ENCODE measurements around the gene SKIC8. TPM values are rescaled to one million over a fixed set of nuclear protein-coding genes. Genes with fewer than 3 reads are reported as not detected.

SKIC8 gene
- total RNA-seq, 1 donor from 2014 or later = 49.0 TPM

DNA sequence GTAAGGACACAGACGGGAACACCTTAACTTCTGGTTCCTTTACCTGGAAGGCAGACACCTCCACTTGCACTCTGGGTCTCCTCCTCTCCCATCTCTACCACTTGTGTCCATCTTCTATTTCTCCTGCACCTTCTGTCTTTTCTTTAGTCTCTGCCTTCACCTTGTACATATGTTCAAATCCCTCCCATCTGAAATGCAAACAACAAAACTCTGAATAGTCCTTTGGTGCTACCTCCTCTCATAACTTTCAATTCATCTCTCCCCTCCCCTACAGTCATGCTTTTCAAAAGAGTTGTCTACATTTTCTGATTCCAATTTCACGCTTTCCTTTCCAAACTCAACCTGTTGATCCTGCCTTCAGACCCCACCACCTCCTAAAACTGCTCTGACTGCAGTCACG is 35.4 kb upstream of the SKIC8 start:
- no peak overlapping the region for H3K4me3 ChIP-seq (ENCODE audit: low read depth, low read length)
- H3K27me3 ChIP-seq (ENCODE audit: control insufficient read depth, insufficient read depth, low read length) = peaks cover 19% of the 10 kb centered on the region
- FAIRE-seq = no peak
- TF ChIP-seq, protein P1, sequence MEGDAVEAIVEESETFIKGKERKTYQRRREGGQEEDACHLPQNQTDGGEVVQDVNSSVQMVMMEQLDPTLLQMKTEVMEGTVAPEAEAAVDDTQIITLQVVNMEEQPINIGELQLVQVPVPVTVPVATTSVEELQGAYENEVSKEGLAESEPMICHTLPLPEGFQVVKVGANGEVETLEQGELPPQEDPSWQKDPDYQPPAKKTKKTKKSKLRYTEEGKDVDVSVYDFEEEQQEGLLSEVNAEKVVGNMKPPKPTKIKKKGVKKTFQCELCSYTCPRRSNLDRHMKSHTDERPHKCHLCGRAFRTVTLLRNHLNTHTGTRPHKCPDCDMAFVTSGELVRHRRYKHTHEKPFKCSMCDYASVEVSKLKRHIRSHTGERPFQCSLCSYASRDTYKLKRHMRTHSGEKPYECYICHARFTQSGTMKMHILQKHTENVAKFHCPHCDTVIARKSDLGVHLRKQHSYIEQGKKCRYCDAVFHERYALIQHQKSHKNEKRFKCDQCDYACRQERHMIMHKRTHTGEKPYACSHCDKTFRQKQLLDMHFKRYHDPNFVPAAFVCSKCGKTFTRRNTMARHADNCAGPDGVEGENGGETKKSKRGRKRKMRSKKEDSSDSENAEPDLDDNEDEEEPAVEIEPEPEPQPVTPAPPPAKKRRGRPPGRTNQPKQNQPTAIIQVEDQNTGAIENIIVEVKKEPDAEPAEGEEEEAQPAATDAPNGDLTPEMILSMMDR (IDR thresholded peaks at IDR 0.05; ENCODE audit: insufficient read depth, low read length, severe bottlenecking) = no peak
- H3K36me3 ChIP-seq (ENCODE audit: control insufficient read depth, insufficient read depth, low read length) = no peaks in the 10 kb centered on the region
- no peak for DNase-seq (ENCODE audit: low read depth)

DNA sequence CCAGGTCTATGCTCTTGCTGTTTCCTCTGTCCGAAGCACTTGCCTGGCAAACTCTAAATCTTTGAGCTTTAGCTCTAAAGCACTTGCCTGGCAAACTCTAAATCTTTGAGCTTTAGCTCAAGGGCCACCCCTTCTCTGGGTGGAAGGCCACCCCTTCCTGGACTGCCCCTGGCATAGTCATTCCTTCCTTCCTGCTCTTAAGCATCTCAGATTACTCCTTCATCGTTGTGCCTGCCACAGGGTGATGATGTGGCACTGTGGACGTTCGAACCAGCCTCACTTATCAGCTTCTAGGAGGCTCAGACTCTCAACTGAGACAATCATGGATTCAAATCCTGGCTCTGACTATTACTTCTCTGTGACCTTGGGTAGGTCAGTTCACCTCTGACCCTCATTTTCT is 30.2 kb upstream of the SKIC8 start:
- Histone ChIP-seq H3K36me3 (ENCODE audit: control insufficient read depth, insufficient read depth, low read length) (no peaks in the 10 kb centered on the region), H3K27me3 (ENCODE audit: control insufficient read depth, insufficient read depth, low read length) (no peaks in the 10 kb centered on the region), H3K4me3 (ENCODE audit: low read depth, low read length) (no peak overlapping the region)
- FAIRE-seq (no peak), DNase-seq (ENCODE audit: low read depth) (peak; percentile 32)
- TF ChIP-seq, protein P1 (IDR thresholded peaks at IDR 0.05; ENCODE audit: insufficient read depth, low read length, severe bottlenecking) = no peak

DNA sequence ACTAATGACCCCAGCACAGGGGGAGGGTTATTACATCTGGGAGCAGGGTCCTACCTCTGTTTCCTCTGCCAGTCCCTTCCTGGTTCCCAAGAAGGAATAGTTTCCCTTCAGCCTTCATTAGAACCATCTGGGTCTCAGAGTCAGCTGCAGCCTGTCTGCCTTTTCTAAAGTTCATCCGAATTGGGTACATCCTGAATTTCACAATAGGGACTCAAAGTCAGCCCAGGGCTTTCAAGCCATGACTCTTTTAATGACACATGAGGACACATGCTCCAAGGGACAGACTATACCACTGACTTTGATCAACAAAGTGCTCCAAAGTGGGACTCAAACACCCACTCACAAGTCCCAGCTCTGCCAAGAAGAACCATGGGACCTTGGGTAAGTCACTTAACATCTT is 28.1 kb upstream of the SKIC8 start:
- TF ChIP-seq, protein P1 (IDR thresholded peaks at IDR 0.05; ENCODE audit: insufficient read depth, low read length, severe bottlenecking) = no peak
- H3K36me3 ChIP-seq (ENCODE audit: control insufficient read depth, insufficient read depth, low read length) = no peaks in the 10 kb centered on the region
- no peaks in the 10 kb centered on the region for H3K27me3 ChIP-seq (ENCODE audit: control insufficient read depth, insufficient read depth, low read length)
- no peak for FAIRE-seq
- no peak for DNase-seq (ENCODE audit: low read depth)
- no peak overlapping the region for H3K4me3 ChIP-seq (ENCODE audit: low read depth, low read length)

DNA sequence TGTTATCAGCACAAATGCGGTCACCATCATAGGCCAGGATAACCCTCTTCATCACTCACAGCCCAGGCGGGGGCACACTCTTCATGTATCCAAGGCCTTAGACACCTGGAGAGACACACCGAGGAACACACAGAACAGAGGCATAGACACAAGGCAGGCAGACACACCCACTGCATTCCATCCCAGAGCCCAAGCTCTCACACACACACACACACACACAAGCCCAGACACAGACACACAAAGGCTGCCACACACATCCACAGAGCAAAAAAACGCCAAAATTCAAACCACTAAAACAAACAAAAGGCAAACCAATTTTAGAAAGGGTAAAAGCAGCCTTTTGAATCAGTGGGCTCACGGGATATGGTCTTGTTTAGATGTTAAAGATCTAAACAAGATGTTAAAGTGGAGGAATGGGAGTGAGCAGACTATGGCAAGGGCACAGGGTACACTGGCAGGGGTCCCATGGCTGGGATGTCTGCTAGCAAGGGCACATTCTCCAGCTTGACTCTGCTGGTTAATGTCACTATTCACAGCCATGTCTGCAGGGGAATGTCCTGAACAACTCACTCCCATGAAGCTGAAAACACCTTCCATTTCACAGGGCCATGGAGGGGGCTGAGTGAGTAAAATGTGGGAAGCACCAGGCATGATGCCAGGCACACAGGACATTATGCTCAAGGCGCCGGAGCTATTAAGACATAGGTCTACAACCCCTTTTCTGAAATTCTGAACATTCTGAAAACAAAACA is 25.9 kb upstream of the SKIC8 start:
- FAIRE-seq (no peak), DNase-seq (ENCODE audit: low read depth) (peak; percentile 26)
- Histone ChIP-seq H3K36me3 (ENCODE audit: control insufficient read depth, insufficient read depth, low read length) (no peaks in the 10 kb centered on the region), H3K4me3 (ENCODE audit: low read depth, low read length) (no peak overlapping the region), H3K27me3 (ENCODE audit: control insufficient read depth, insufficient read depth, low read length) (no peaks in the 10 kb centered on the region)
- TF ChIP-seq, protein P1 (IDR thresholded peaks at IDR 0.05; ENCODE audit: insufficient read depth, low read length, severe bottlenecking) = no peak

DNA sequence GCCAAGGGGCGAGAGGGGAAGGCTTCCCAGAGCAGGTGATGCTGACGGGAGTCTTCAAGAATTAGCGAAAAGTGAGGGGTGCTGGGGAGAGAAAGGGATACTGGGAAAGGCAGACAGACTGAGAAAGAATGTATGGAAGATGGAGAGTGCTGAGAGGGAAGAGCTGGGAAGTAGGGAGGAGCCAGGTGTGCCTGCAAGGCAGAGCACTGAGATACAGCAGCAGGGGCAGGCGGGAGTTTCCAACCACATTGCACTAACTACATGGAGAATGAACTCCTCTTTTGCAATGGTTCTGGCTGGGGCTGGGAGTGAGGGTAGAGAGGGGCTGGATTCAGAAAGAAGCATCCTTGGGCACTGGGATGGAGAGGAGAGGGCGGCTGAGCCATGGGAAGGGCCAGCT is 24.7 kb upstream of the SKIC8 start:
- DNase-seq (ENCODE audit: low read depth) = no peak
- FAIRE-seq = no peak
- TF ChIP-seq, protein P1 (IDR thresholded peaks at IDR 0.05; ENCODE audit: insufficient read depth, low read length, severe bottlenecking) = no peak
- Histone ChIP-seq H3K4me3 (ENCODE audit: low read depth, low read length) (no peak overlapping the region), H3K36me3 (ENCODE audit: control insufficient read depth, insufficient read depth, low read length) (no peaks in the 10 kb centered on the region), H3K27me3 (ENCODE audit: control insufficient read depth, insufficient read depth, low read length) (no peaks in the 10 kb centered on the region)

DNA sequence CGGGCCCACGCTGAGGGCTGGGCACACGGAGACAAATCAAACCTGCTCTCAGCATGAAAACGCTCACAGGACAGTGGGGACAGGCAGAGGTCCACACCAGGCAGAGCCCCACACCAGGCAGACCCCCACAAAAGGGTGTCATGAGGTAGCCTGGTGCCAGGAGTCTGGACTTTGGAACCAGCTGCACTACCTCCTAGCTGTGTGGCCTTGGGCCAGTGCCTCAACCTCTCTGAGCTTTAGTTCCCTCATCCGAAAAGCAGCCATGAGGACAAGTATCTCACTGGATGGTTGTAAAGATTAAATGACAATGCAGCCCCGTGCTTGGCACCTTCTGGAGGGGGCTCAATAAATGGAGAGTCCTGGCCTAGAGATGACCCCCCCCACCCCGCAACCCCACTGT is 24.3 kb upstream of the SKIC8 start:
- no peaks in the 10 kb centered on the region for H3K36me3 ChIP-seq (ENCODE audit: control insufficient read depth, insufficient read depth, low read length)
- no peak for FAIRE-seq

More for the DNA sequence above, 24.3 kb upstream of the SKIC8 start:
- TF ChIP-seq, protein P1 (IDR thresholded peaks at IDR 0.05; ENCODE audit: insufficient read depth, low read length, severe bottlenecking) = no peak
- H3K27me3 ChIP-seq (ENCODE audit: control insufficient read depth, insufficient read depth, low read length) = no peaks in the 10 kb centered on the region
- no peak overlapping the region for H3K4me3 ChIP-seq (ENCODE audit: low read depth, low read length)
- no peak for DNase-seq (ENCODE audit: low read depth)

Measured in bronchial epithelial cell (primary cell).